ENCODE measurements around the gene MOSPD3. TPM values are rescaled to one million over a fixed set of nuclear protein-coding genes. Genes with fewer than 3 reads are reported as not detected.

MOSPD3 gene
- polyA plus RNA-seq, 1 donor (not counting 4 experiments of a cell fraction or from before 2014, with no cell fraction given), result 5.5 TPM

DNA sequence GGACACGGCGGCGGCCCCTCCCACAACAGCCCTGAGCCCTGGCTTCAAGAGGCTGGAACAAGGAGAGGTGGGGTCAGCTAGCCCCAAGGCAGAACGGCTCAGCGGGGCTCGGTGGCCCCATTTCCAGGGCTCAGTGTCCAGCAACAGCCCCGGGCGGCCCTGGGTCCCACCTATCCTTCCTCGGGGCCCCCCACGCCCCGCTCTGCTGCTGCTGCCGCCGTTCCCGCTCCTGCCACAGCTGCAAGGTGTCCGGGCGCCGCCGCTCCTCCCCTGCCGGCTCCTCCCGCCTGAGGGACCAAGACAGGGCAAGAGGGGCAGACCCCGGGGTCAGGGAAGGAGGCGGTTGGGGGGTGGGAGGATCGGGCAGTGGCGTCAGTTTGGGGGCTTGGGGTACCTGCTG lies 35.2 kb upstream of the MOSPD3 start:
- no peaks in the 10 kb centered on the region for H3K79me2 ChIP-seq (ENCODE audit: control insufficient read depth, insufficient read depth, low read length)
- H3K36me3 ChIP-seq (ENCODE audit: control insufficient read depth in 2 of 2, extremely low read depth in 1 of 2, insufficient read depth in 2 of 2, low read length in 2 of 2), result peaks cover 13 to 39% of the 10 kb centered on the region in 2 experiments
- H3K9ac ChIP-seq (ENCODE audit: control insufficient read depth, extremely low read depth, insufficient read depth, low read length), result no peak overlapping the region
- FAIRE-seq (no peak), DNase-seq (ENCODE audit: low read depth, low spot score) (no peak)
- no peaks in the 10 kb centered on the region for H3K9me3 ChIP-seq (ENCODE audit: control insufficient read depth, low read depth, low read length)
- H3K9me1 ChIP-seq (ENCODE audit: control insufficient read depth, extremely low read depth, insufficient read depth, low read length), result no peaks in the 10 kb centered on the region
- TF ChIP-seq EZH2 (IDR thresholded peaks at IDR 0.05; ENCODE audit: low read length), result no peak
- TF ChIP-seq, protein P1, sequence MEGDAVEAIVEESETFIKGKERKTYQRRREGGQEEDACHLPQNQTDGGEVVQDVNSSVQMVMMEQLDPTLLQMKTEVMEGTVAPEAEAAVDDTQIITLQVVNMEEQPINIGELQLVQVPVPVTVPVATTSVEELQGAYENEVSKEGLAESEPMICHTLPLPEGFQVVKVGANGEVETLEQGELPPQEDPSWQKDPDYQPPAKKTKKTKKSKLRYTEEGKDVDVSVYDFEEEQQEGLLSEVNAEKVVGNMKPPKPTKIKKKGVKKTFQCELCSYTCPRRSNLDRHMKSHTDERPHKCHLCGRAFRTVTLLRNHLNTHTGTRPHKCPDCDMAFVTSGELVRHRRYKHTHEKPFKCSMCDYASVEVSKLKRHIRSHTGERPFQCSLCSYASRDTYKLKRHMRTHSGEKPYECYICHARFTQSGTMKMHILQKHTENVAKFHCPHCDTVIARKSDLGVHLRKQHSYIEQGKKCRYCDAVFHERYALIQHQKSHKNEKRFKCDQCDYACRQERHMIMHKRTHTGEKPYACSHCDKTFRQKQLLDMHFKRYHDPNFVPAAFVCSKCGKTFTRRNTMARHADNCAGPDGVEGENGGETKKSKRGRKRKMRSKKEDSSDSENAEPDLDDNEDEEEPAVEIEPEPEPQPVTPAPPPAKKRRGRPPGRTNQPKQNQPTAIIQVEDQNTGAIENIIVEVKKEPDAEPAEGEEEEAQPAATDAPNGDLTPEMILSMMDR (optimal IDR thresholded peaks at IDR 0.05 in 1 of 3, IDR thresholded peaks at IDR 0.05 in 1 of 3, conservative IDR thresholded peaks at IDR 0.05 in 1 of 3; ENCODE audit: extremely low read depth in 1 of 3, insufficient read depth in 2 of 3, low read length in 3 of 3), result no peak
- no peaks in the 10 kb centered on the region for H3K27me3 ChIP-seq (ENCODE audit: control insufficient read depth, extremely low read depth, insufficient read depth, low read length)
- H4K20me1 ChIP-seq (ENCODE audit: control insufficient read depth, extremely low read depth, insufficient read depth, low read length), result no peaks in the 10 kb centered on the region
- H3K4me1 ChIP-seq (ENCODE audit: control insufficient read depth, extremely low read depth, insufficient read depth, low read length), result peaks cover 2% of the 10 kb centered on the region
- dilution Hi-C loops (cut with MboI; ENCODE audit: extremely low pct_ligation_motif_present, low sequenced_read_pairs), result no loop called here
- no peak overlapping the region for H3K27ac ChIP-seq (ENCODE audit: control insufficient read depth, insufficient read depth, low read length)
- no peak overlapping the region for H3K4me3 ChIP-seq (ENCODE audit: control insufficient read depth in 2 of 3, extremely low read depth in 1 of 3, insufficient read depth in 2 of 3, low read depth in 1 of 3, low read length in 3 of 3)
- no peak overlapping the region for H2AFZ ChIP-seq (ENCODE audit: control insufficient read depth, low read length)
- H3K4me2 ChIP-seq (ENCODE audit: control insufficient read depth, extremely low read depth, insufficient read depth, low read depth, low read length), result no peak overlapping the region

DNA sequence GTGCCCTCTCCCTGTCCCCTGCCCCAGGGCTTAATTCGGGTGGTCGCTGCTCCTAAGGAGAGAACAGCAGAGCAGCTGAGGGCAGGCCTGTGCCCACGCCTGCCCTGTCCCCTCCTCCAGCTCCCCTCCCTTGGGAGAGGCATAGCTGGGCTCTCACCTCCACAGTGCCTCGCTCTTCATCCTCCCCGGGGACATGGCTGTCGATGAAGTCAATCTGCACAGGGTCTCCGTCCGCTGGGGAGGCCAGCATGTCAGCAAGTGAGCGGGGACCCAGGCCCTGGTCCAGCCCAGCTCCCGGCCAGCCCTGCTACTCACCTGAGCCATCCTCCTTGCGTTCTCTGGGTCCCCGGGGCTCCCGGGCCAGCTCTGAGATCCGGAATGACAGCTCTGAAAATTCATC lies 34.8 kb upstream of the MOSPD3 start:
- Histone ChIP-seq H3K9ac (ENCODE audit: control insufficient read depth, extremely low read depth, insufficient read depth, low read length) (no peak overlapping the region), H3K27ac (ENCODE audit: control insufficient read depth, insufficient read depth, low read length) (no peak overlapping the region), H3K4me3 (ENCODE audit: control insufficient read depth in 2 of 3, extremely low read depth in 1 of 3, insufficient read depth in 2 of 3, low read depth in 1 of 3, low read length in 3 of 3) (no peak overlapping the region), H3K79me2 (ENCODE audit: control insufficient read depth, insufficient read depth, low read length) (no peaks in the 10 kb centered on the region), H2AFZ (ENCODE audit: control insufficient read depth, low read length) (no peak overlapping the region), H3K36me3 (ENCODE audit: control insufficient read depth in 2 of 2, extremely low read depth in 1 of 2, insufficient read depth in 2 of 2, low read length in 2 of 2) (peaks cover 16 to 38% of the 10 kb centered on the region in 2 experiments), H3K27me3 (ENCODE audit: control insufficient read depth, extremely low read depth, insufficient read depth, low read length) (no peaks in the 10 kb centered on the region), H4K20me1 (ENCODE audit: control insufficient read depth, extremely low read depth, insufficient read depth, low read length) (no peaks in the 10 kb centered on the region), H3K4me2 (ENCODE audit: control insufficient read depth, extremely low read depth, insufficient read depth, low read depth, low read length) (no peak overlapping the region), H3K4me1 (ENCODE audit: control insufficient read depth, extremely low read depth, insufficient read depth, low read length) (peaks cover 6% of the 10 kb centered on the region), H3K9me3 (ENCODE audit: control insufficient read depth, low read depth, low read length) (no peaks in the 10 kb centered on the region), H3K9me1 (ENCODE audit: control insufficient read depth, extremely low read depth, insufficient read depth, low read length) (no peaks in the 10 kb centered on the region)
- DNase-seq (ENCODE audit: low read depth, low spot score) (no peak), FAIRE-seq (no peak)
- TF ChIP-seq EZH2 (IDR thresholded peaks at IDR 0.05; ENCODE audit: low read length), result no peak
- TF ChIP-seq, protein P1 (optimal IDR thresholded peaks at IDR 0.05 in 1 of 3, IDR thresholded peaks at IDR 0.05 in 1 of 3, conservative IDR thresholded peaks at IDR 0.05 in 1 of 3; ENCODE audit: extremely low read depth in 1 of 3, insufficient read depth in 2 of 3, low read length in 3 of 3), result no peak
- dilution Hi-C loops (cut with MboI; ENCODE audit: extremely low pct_ligation_motif_present, low sequenced_read_pairs), result no loop called here
